ENCODE results near the gene ODC1.

GRCh38 chr2:10392548-10392947 lies 55.6 kb downstream of the ODC1 start:
- TF ChIP-seq POLR2A (IDR thresholded peaks at IDR 0.05) = no peak
- TF ChIP-seq, protein P1, sequence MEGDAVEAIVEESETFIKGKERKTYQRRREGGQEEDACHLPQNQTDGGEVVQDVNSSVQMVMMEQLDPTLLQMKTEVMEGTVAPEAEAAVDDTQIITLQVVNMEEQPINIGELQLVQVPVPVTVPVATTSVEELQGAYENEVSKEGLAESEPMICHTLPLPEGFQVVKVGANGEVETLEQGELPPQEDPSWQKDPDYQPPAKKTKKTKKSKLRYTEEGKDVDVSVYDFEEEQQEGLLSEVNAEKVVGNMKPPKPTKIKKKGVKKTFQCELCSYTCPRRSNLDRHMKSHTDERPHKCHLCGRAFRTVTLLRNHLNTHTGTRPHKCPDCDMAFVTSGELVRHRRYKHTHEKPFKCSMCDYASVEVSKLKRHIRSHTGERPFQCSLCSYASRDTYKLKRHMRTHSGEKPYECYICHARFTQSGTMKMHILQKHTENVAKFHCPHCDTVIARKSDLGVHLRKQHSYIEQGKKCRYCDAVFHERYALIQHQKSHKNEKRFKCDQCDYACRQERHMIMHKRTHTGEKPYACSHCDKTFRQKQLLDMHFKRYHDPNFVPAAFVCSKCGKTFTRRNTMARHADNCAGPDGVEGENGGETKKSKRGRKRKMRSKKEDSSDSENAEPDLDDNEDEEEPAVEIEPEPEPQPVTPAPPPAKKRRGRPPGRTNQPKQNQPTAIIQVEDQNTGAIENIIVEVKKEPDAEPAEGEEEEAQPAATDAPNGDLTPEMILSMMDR (IDR thresholded peaks at IDR 0.05) = no peak
- TF ChIP-seq POLR2AphosphoS5 (IDR thresholded peaks at IDR 0.05) = no peak
